ENCODE data around the gene EVI5L. TPM values are rescaled to one million over a fixed set of nuclear protein-coding genes. Genes with fewer than 3 reads are reported as not detected.

The EVI5L gene
- polyA plus RNA-seq, 3 donors = 14.1 to 17.9 (median 15.5) TPM

- no peak for DNase-seq (ENCODE audit: low read depth in 3 of 3, low spot score in 2 of 3)
These were observed 78.2 kb downstream of the EVI5L start for GRCh38 chr19:7908078-7908699.

GRCh38 chr19:7908742-7909461, 78.9 kb downstream of the EVI5L start:
- DNase-seq (ENCODE audit: low read depth in 3 of 3, low spot score in 2 of 3) = no peak

- no peak for DNase-seq (ENCODE audit: low read depth in 3 of 3, low spot score in 2 of 3)
These were observed 79.6 kb downstream of the EVI5L start for GRCh38 chr19:7909471-7910067.

GRCh38 chr19:7910321-7911161, 80.5 kb downstream of the EVI5L start:
- DNase-seq (ENCODE audit: low read depth in 3 of 3, low spot score in 2 of 3) = no peak

GRCh38 chr19:7911508-7912143, 81.6 kb downstream of the EVI5L start:
- no peak for DNase-seq (ENCODE audit: low read depth in 3 of 3, low spot score in 2 of 3)

- no peak for DNase-seq (ENCODE audit: low read depth in 3 of 3, low spot score in 2 of 3)
These were observed 82.2 kb downstream of the EVI5L start for GRCh38 chr19:7912144-7912696.

GRCh38 chr19:7912697-7913564, 82.9 kb downstream of the EVI5L start:
- no peak for DNase-seq (ENCODE audit: low read depth in 3 of 3, low spot score in 2 of 3)

GRCh38 chr19:7913652-7914051, 83.6 kb downstream of the EVI5L start:
- DNase-seq (ENCODE audit: low read depth in 3 of 3, low spot score in 2 of 3) = no peak

GRCh38 chr19:7914099-7914498, 84.1 kb downstream of the EVI5L start:
- DNase-seq (ENCODE audit: low read depth in 3 of 3, low spot score in 2 of 3) = no peak

Other genes with a start within 250 kb of the EVI5L start
- 10 to 100 TPM; 12.3 to 15.4 (median 12.5) TPM for gene CAMSAP3, start 234.4 kb upstream of the EVI5L start, polyA plus RNA-seq (ENCODE audit: insufficient read length in 3 of 3)
- 10 to 100 TPM; 30.3 to 35.7 (median 30.9) TPM for gene XAB2, start 200.7 kb upstream of the EVI5L start, polyA plus RNA-seq (ENCODE audit: insufficient read length in 3 of 3)
- gene PET100, start 200.4 kb upstream of the EVI5L start, polyA plus RNA-seq (ENCODE audit: insufficient read length in 3 of 3) = 100 to 1,000 TPM; 114 to 139 (median 125) TPM
- under 1 TPM; 0.58 to 0.83 (median 0.62) TPM for gene PCP2, start 196.5 kb upstream of the EVI5L start, polyA plus RNA-seq (ENCODE audit: insufficient read length in 3 of 3)
- gene STXBP2, start 193.1 kb upstream of the EVI5L start, polyA plus RNA-seq (ENCODE audit: insufficient read length in 3 of 3) = 10 to 100 TPM; 60.0 to 69.0 (median 61.0) TPM
- 1 to 10 TPM in 2 of 3 donors, under 1 TPM in 1; 0.64 to 1.5 (median 1.3) TPM for gene RETN, start 161.2 kb upstream of the EVI5L start, polyA plus RNA-seq (ENCODE audit: insufficient read length in 3 of 3)
- gene MCEMP1, start 153.1 kb upstream of the EVI5L start, polyA plus RNA-seq (ENCODE audit: insufficient read length in 3 of 3) = under 1 TPM in 2 of 3 donors, not detected in 1; 0.10 to 0.44 TPM
- gene TRAPPC5, start 149.4 kb upstream of the EVI5L start, polyA plus RNA-seq (ENCODE audit: insufficient read length in 3 of 3) = 10 to 100 TPM; 39.8 to 49.0 (median 46.4) TPM
- under 1 TPM in 1 of 3 donors, not detected in 2; 0.22 TPM for gene FCER2, start 128.1 kb upstream of the EVI5L start, polyA plus RNA-seq (ENCODE audit: insufficient read length in 3 of 3)
- not detected for gene CLEC4G, start 98.1 kb upstream of the EVI5L start, polyA plus RNA-seq (ENCODE audit: insufficient read length in 3 of 3)
- 1 to 10 TPM in 2 of 3 donors, under 1 TPM in 1; 0.94 to 1.4 (median 1.3) TPM for gene CD209, start 82.7 kb upstream of the EVI5L start, polyA plus RNA-seq (ENCODE audit: insufficient read length in 3 of 3)
- 1 to 10 TPM; 2.0 to 4.2 (median 2.1) TPM for gene CLEC4M, start 67.0 kb upstream of the EVI5L start, polyA plus RNA-seq (ENCODE audit: insufficient read length in 3 of 3)
- 1 to 10 TPM; 4.2 to 4.5 (median 4.3) TPM for gene PRR36, start 44.2 kb downstream of the EVI5L start, polyA plus RNA-seq (ENCODE audit: insufficient read length in 3 of 3)
- gene LRRC8E, start 58.3 kb downstream of the EVI5L start, polyA plus RNA-seq (ENCODE audit: insufficient read length in 3 of 3) = 1 to 10 TPM; 1.9 to 2.4 (median 2.3) TPM
- 10 to 100 TPM; 21.5 to 27.5 (median 27.0) TPM for gene MAP2K7, start 73.7 kb downstream of the EVI5L start, polyA plus RNA-seq (ENCODE audit: insufficient read length in 3 of 3)
- under 1 TPM; 0.12 to 0.45 (median 0.32) TPM for gene TGFBR3L, start 84.6 kb downstream of the EVI5L start, polyA plus RNA-seq (ENCODE audit: insufficient read length in 3 of 3)
- gene SNAPC2, start 90.1 kb downstream of the EVI5L start, polyA plus RNA-seq (ENCODE audit: insufficient read length in 3 of 3) = 10 to 100 TPM; 11.3 to 13.3 (median 12.4) TPM
- 10 to 100 TPM in 2 of 3 donors, 1 to 10 TPM in 1; 10.0 to 16.1 (median 11.5) TPM for gene CTXN1, start 95.9 kb downstream of the EVI5L start, polyA plus RNA-seq (ENCODE audit: insufficient read length in 3 of 3)
- gene TIMM44, start 113.4 kb downstream of the EVI5L start, polyA plus RNA-seq (ENCODE audit: insufficient read length in 3 of 3) = 10 to 100 TPM; 34.3 to 38.2 (median 38.1) TPM
- gene ELAVL1, start 175.4 kb downstream of the EVI5L start, polyA plus RNA-seq (ENCODE audit: insufficient read length in 3 of 3) = 10 to 100 TPM; 75.1 to 92.8 (median 81.6) TPM
- under 1 TPM in 2 of 3 donors, not detected in 1; 0.22 to 0.24 TPM for gene CCL25, start 222.5 kb downstream of the EVI5L start, polyA plus RNA-seq (ENCODE audit: insufficient read length in 3 of 3)